Kidney (tissue), 14 donors: ENCODE data around the gene PNKP. TPM values are rescaled to one million over a fixed set of nuclear protein-coding genes. Genes with fewer than 3 reads are reported as not detected.

Experiments used
- DNase-seq, 5 donors: peaks; one replicate each; pipeline ENCODE4 v3.0.0-alpha.2; 2013 to 2020
- FAIRE-seq: peaks from 2 replicates; lab custom pipeline; 2012; peaks lifted over from hg19 to GRCh38; lab: Jason Lieb, UNC
- H3K27ac ChIP-seq, 2 donors: one replicate each; pipeline ENCODE4 v1.7.0; 2013; ENCODE audit warnings: low read depth in 2 of 2, low read length in 2 of 2, inconsistent platforms in 1 of 2
- H3K27me3 ChIP-seq: one replicate; pipeline ENCODE4 v1.7.1; 2013; ENCODE audit warnings: low read length, inconsistent platforms; ENCODE audit not compliant: control insufficient read depth, insufficient read depth
- H3K36me3 ChIP-seq, 3 donors: one replicate each; pipeline versions ENCODE4 v1.7.0 to v1.7.1; 2013; ENCODE audit warnings: low read length in 3 of 3, control low read depth in 1 of 3, inconsistent platforms in 1 of 3; ENCODE audit not compliant: insufficient read depth in 3 of 3, control insufficient read depth in 2 of 3
- H3K4me1 ChIP-seq, 3 donors: one replicate each; pipeline versions ENCODE4 v1.7.0 to v1.7.1; 2013; ENCODE audit warnings: low read length in 3 of 3, inconsistent platforms in 1 of 3, low read depth in 1 of 3; ENCODE audit not compliant: control insufficient read depth in 2 of 3, insufficient read depth in 2 of 3
- H3K4me3 ChIP-seq, 3 donors: one replicate each; pipeline versions ENCODE4 v1.7.0 to v1.8.1; 2013; ENCODE audit warnings: low read length in 3 of 3, control low read depth in 1 of 3, inconsistent platforms in 1 of 3
- H3K9ac ChIP-seq, 3 donors: one replicate each; pipeline versions ENCODE4 v1.7.0 to v1.7.1; 2013; ENCODE audit warnings: low read length in 3 of 3, control low read depth in 1 of 3, inconsistent platforms in 1 of 3
- H3K9me3 ChIP-seq, 3 donors: one replicate each; pipeline versions ENCODE4 v1.7.0 to v1.7.1; 2013; ENCODE audit warnings: low read length in 3 of 3, control low read depth in 1 of 3, inconsistent platforms in 1 of 3; ENCODE audit not compliant: control insufficient read depth in 2 of 3, insufficient read depth in 1 of 3
- intact Hi-C: fragments of 100-400 bp; cut with DNase I; formaldehyde crosslinking; loops from one replicate; pipeline ENCODE4 v1.11.1; 2022
- polyA plus RNA-seq: library from polyadenylated mRNA; stranded (reverse); fragments of 350-450 nt; fragmentation: Illumina TruSeq; extraction: RNeasy Lipid Tissue Mini Kit (QIAGEN cat#74804); gene quantifications from one replicate; pipeline ENCODE4 v1.2.3, GENCODE V29; 2014; ENCODE audit warnings: low read depth, low replicate concordance; ENCODE audit not compliant: insufficient read depth
- total RNA-seq: library from RNA; stranded (reverse); fragmentation: NEBNext Ultra II Directional; extraction: Animal tissue kit (Norgen Biotek cat#: 25700); gene quantifications from one replicate; pipeline ENCODE4 v1.2.1, GENCODE V29; 2021
- TF ChIP-seq, protein P1 (sequence below): IDR thresholded peaks from 3 replicates; pipeline ENCODE4 v1.5.1; 2012; ENCODE audit warnings: mild to moderate bottlenecking, moderate library complexity, borderline replicate concordance; ENCODE audit not compliant: insufficient read depth; ENCODE audit errors: extremely low read depth
- donor health status: control.
- donor health status: control.
- donor health status: control.
- donor health status: control.
- donor health status: control.
- donor health status: DM: yes; HTN: yes; CAD: no.
- donor health status: Normal renal cell carcinoma (clear cell type).

Gene PNKP
- total and polyA plus RNA-seq, 2 donors from 2014 or later = 45.5 to 101 TPM

DNA sequence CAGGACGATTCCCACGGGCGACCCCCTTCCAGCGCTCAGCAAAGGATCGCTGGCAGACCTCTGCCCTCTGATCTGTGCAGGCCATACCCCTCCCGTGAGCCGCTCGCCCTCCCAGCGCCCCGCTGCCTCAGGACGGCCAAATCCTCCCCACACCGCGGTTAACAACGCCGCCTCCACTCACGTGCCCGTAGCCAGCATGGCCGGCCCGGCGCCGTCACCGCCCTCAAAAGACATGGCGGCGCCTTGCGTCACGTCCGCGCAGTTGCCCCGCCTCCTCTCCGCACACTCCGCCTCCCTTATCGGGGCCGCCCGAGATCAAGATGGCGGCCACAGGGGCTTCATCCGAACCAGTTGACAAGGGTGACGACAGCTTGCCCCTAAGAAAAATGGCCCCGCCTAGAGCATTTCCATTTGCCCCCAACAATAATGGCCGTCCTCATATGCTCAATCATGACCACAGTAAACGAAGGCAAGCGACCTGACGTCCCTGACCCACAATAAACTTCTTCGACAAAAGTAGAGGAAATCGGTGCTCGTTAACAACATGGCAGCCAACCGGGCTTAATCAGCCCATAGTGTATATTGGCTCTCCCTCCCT, 9.1 kb upstream of the PNKP start:
- peaks cover 0 to 18% (median 14%) of the 10 kb centered on the region in 3 donors for H3K4me1 ChIP-seq
- FAIRE-seq (peak; percentile 98), DNase-seq (peak; percentile 99 to 100 (median 99))
- peak overlapping the region; percentile 99 to 100 for H3K27ac ChIP-seq
- TF ChIP-seq, protein P1, sequence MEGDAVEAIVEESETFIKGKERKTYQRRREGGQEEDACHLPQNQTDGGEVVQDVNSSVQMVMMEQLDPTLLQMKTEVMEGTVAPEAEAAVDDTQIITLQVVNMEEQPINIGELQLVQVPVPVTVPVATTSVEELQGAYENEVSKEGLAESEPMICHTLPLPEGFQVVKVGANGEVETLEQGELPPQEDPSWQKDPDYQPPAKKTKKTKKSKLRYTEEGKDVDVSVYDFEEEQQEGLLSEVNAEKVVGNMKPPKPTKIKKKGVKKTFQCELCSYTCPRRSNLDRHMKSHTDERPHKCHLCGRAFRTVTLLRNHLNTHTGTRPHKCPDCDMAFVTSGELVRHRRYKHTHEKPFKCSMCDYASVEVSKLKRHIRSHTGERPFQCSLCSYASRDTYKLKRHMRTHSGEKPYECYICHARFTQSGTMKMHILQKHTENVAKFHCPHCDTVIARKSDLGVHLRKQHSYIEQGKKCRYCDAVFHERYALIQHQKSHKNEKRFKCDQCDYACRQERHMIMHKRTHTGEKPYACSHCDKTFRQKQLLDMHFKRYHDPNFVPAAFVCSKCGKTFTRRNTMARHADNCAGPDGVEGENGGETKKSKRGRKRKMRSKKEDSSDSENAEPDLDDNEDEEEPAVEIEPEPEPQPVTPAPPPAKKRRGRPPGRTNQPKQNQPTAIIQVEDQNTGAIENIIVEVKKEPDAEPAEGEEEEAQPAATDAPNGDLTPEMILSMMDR = no peak
- intact Hi-C loops = no loop called here
- no peaks in the 10 kb centered on the region for H3K9me3 ChIP-seq
- peak overlapping the region; percentile 91 to 99 (median 98) for H3K9ac ChIP-seq
- H3K27me3 ChIP-seq = no peaks in the 10 kb centered on the region
- H3K36me3 ChIP-seq = peaks cover 3 to 28% (median 14%) of the 10 kb centered on the region in 3 donors
- peak overlapping the region; percentile 91 to 99 (median 97) for H3K4me3 ChIP-seq

DNA sequence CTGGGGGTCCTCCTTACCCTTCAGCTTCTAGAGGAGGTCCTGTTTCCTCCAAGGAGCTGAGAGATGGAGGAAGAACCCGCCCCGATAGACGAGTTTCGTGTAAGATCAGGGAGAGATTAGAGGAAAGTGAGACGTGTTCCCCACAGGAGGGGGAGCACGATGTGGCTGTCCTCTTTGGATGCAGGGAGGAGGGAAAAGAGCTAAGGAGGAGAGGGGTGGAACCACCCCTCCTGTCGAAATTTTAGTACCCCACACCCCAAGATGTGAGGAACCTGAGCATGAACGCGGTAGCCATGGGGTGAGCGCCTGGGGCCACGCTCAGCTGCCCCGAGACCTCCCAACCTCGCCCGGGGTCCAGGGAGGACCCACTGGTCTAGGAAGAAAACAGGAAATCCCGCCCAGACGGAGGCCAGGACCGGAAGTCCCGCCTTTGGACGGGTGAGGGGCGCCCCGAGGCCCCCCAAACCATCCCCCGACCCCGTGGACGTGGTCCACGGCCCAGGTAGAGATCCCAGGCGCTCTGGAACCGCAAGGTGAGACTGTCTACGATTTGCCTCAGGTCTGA, 8.6 kb upstream of the PNKP start:
- intact Hi-C loops = no loop called here
- H3K27ac ChIP-seq = peak overlapping the region; percentile 99 to 100
- DNase-seq (peak; percentile 70 to 93 (median 88)), FAIRE-seq (no peak)
- no peaks in the 10 kb centered on the region for H3K27me3 ChIP-seq
- peak overlapping the region; percentile 91 to 98 (median 92) for H3K9ac ChIP-seq
- peaks cover 0 to 18% (median 14%) of the 10 kb centered on the region in 3 donors for H3K4me1 ChIP-seq
- peak overlapping the region; percentile 91 to 99 (median 94) for H3K4me3 ChIP-seq
- TF ChIP-seq, protein P1 = no peak
- peaks cover 3 to 25% (median 8%) of the 10 kb centered on the region in 3 donors for H3K36me3 ChIP-seq
- no peaks in the 10 kb centered on the region for H3K9me3 ChIP-seq

DNA sequence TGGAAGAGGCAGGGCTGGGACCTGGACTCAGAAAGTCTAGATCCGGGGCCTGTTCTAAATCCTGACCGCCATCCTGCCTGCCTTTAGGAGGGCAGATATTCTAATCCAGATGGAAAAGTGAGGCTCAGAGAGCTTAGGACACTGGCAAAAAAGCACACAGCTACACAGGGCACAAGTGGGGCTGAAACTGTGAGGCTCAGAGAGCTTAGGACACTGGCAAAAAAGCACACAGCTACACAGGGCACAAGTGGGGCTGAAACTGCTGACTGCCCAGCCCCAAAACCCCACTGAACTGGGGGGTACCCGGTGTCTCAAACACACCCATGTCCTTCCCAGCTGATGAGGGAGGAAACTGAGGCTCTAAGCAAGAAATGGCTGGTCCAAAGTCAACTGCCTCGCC, 7.8 kb upstream of the PNKP start:
- DNase-seq (no peak), FAIRE-seq (no peak)
- peak overlapping the region in 2 of 3 donors; percentile 91 to 94 for H3K4me3 ChIP-seq
- no peaks in the 10 kb centered on the region for H3K9me3 ChIP-seq
- intact Hi-C loops = no loop called here
- peak overlapping the region in 1 of 2 donors; percentile 100 for H3K27ac ChIP-seq
- H3K27me3 ChIP-seq = no peaks in the 10 kb centered on the region
- H3K9ac ChIP-seq = peak overlapping the region in 1 of 3 donors; percentile 91
- H3K4me1 ChIP-seq = peaks cover 1 to 25% (median 19%) of the 10 kb centered on the region in 3 donors
- peaks cover under 1 to 21% (median 2%) of the 10 kb centered on the region in 3 donors for H3K36me3 ChIP-seq
- TF ChIP-seq, protein P1 = no peak
